Panc1 (cell line): ENCODE data around the gene PDS5B. TPM values are rescaled to one million over a fixed set of nuclear protein-coding genes. Genes with fewer than 3 reads are reported as not detected.

Experiments
- ATAC-seq: fragments of 200-7000 bp; cut with Tn5 transposase; 2 replicates; pipeline ENCODE4 v1.9.1; 2020; ENCODE audit warnings: mild to moderate bottlenecking, moderate library complexity
- BruUV-seq: library from RNA; stranded (reverse); fragments of 400-500 nt; replicated peaks from 2 replicates; lab custom pipeline; 2021; lab: Mats Ljungman, UMichigan
- CTCF ChIA-PET: fragments of 300-600 bp; sonication (Branson Sonifier 250); formaldehyde crosslinking; loops from one replicate; lab custom pipeline; 2022; ENCODE audit warnings: antibody characterized with exemption; lab: Charles Lee
- POLR2A ChIA-PET: fragments of 300-600 bp; sonication (Branson Sonifier 250); formaldehyde crosslinking; loops from one replicate; lab custom pipeline; 2022; ENCODE audit warnings: antibody characterized with exemption; lab: Charles Lee
- DNase-seq: peaks from one replicate; pipeline ENCODE4 v3.0.0-alpha.2; 2010; ENCODE audit warnings: low read depth, low spot score
- H3K27ac ChIP-seq: 2 replicates; pipeline ENCODE4 v1.5.1; 2011; ENCODE audit warnings: mild to moderate bottlenecking, low read length, inconsistent platforms
- H3K27me3 ChIP-seq: fragments of 200-500 bp; sonication (Bioruptor generic); 2 replicates; pipeline ENCODE4 v1.6.0; 2014; ENCODE audit warnings: low read length, inconsistent platforms; ENCODE audit not compliant: control insufficient read depth, insufficient read depth
- H3K36me3 ChIP-seq: fragments of 200-500 bp; sonication (Bioruptor generic); 2 replicates; pipeline ENCODE4 v1.5.1; 2014; ENCODE audit warnings: inconsistent platforms, mild to moderate bottlenecking, low read length, moderate library complexity; ENCODE audit not compliant: control insufficient read depth, insufficient read depth
- H3K4me1 ChIP-seq: 2 replicates; pipeline ENCODE4 v1.5.1; 2011; ENCODE audit warnings: inconsistent platforms, mild to moderate bottlenecking, low read length, moderate library complexity; ENCODE audit not compliant: control insufficient read depth, insufficient read depth
- H3K4me3 ChIP-seq, 2 experiments: 2 replicates each; pipeline ENCODE4 v1.5.1; 2011 to 2012; ENCODE audit warnings: low read depth in 2 of 2, low read length in 2 of 2, mild to moderate bottlenecking in 2 of 2, inconsistent platforms in 1 of 2, moderate library complexity in 1 of 2
- H3K9me3 ChIP-seq: fragments of 200-500 bp; sonication (Bioruptor generic); 2 replicates; pipeline ENCODE4 v1.5.1; 2014; ENCODE audit warnings: low read depth, mild to moderate bottlenecking, inconsistent platforms, low read length, moderate library complexity; ENCODE audit not compliant: control insufficient read depth, insufficient read depth
- CTCF ChIP-seq: fragments of 450-650 bp; IDR thresholded peaks from 2 replicates; pipeline ENCODE4 v1.5.1; 2017; ENCODE audit warnings: mild to moderate bottlenecking
- POLR2AphosphoS5 ChIP-seq: IDR thresholded peaks from 2 replicates; pipeline ENCODE4 v1.6.1; 2012; ENCODE audit warnings: mild to moderate bottlenecking, low read depth, low read length, moderate library complexity
- SIN3A ChIP-seq: IDR thresholded peaks from 2 replicates; pipeline ENCODE4 v1.6.1; 2012; ENCODE audit warnings: low read depth, mild to moderate bottlenecking, low read length, moderate library complexity, borderline replicate concordance; ENCODE audit not compliant: insufficient read depth
- TCF7L2 ChIP-seq: IDR thresholded peaks from 2 replicates; pipeline ENCODE4 v1.6.1; 2011; ENCODE audit warnings: mild to moderate bottlenecking, low read depth, low read length, inconsistent platforms
- in situ Hi-C: cut with HindIII; loops from 2 replicates; pipeline ENCODE4 v1.10.0; 2016; ENCODE audit warnings: low sequenced_read_pairs, low pct_unique_long_range_greater_than_20kb
- intact Hi-C: fragments of 100-400 bp; cut with micrococcal nuclease; formaldehyde crosslinking; loops from one replicate; pipeline ENCODE4 v1.10.0; 2022; ENCODE audit not compliant: unreplicated experiment
- total RNA-seq: library from RNA; stranded (reverse); gene quantifications from one replicate; pipeline ENCODE4 v1.2.1, GENCODE V29; 2021; ENCODE audit not compliant: unreplicated experiment
- TF ChIP-seq, protein P1 (sequence below), 2 experiments: IDR thresholded peaks; 2 replicates each; pipeline ENCODE4 v1.6.1; 2011 to 2012; ENCODE audit warnings: low read depth in 2 of 2, control low read depth in 1 of 2, low read length in 1 of 2, mild to moderate bottlenecking in 1 of 2, moderate library complexity in 1 of 2; ENCODE audit not compliant: insufficient read depth in 1 of 2

Gene PDS5B
- total RNA-seq, 1 experiment from 2014 or later: 33.9 TPM

DNA sequence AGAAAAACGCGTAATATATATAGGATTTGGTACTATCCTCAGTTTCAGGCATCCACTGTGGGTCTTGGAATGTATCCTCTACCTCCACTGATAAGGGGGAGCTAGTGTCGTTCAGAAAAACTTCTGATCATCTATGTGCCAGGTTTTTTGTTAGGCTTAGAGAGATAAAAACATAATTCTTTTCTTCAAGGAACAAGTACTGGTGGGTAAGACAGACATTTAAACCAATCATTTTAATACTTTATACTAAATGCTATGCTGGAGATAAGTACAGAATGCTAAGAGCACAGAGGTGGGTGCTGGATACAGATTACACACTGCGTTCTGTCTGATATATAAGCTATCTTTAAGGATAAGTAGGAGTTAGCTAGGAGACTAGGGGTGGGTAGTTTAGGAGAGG lies 166.1 kb downstream of the PDS5B start:
- intact Hi-C loops: no loop called here
- CTCF ChIA-PET: no interaction called here
- BruUV-seq: no TSS peak

DNA sequence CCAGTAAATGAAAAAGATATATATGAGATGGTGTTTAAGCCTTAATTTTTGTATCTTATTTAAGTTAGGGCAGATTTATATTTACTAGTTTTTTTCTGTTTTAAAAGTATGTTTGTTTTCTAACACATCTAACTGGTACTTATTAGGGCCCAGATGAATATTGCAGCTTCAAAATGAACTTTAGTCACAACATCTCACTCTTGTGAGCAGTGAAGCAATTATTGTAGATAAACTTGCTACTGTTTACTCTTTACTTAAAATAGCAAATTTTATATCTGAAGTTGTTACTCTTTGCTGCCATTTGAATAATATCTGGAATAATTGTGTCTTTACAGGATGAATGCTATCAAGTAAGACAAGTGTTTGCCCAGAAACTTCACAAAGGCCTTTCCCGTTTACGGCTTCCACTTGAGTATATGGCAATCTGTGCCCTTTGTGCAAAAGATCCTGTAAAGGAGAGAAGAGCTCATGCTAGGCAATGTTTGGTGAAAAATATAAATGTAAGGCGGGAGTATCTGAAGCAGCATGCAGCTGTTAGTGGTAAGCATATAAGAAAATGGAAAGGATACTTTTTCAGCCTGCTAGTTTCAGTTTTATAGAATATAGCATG lies 166.8 kb downstream of the PDS5B start:
- POLR2A ChIA-PET: no interaction called here
- BruUV-seq: no TSS peak
- Histone ChIP-seq H3K27ac (no peak overlapping the region), H3K27me3 (no peaks in the 10 kb centered on the region), H3K36me3 (no peaks in the 10 kb centered on the region; the same call in 1 of the 2 replicates), H3K9me3 (no peaks in the 10 kb centered on the region), H3K4me1 (no peaks in the 10 kb centered on the region), H3K4me3 (no peak overlapping the region)
- in situ Hi-C loops: no loop called here
- CTCF ChIA-PET: no interaction called here
- ATAC-seq (no peak), DNase-seq (no peak)
- intact Hi-C loops: no loop called here
- TF ChIP-seq, protein P1, sequence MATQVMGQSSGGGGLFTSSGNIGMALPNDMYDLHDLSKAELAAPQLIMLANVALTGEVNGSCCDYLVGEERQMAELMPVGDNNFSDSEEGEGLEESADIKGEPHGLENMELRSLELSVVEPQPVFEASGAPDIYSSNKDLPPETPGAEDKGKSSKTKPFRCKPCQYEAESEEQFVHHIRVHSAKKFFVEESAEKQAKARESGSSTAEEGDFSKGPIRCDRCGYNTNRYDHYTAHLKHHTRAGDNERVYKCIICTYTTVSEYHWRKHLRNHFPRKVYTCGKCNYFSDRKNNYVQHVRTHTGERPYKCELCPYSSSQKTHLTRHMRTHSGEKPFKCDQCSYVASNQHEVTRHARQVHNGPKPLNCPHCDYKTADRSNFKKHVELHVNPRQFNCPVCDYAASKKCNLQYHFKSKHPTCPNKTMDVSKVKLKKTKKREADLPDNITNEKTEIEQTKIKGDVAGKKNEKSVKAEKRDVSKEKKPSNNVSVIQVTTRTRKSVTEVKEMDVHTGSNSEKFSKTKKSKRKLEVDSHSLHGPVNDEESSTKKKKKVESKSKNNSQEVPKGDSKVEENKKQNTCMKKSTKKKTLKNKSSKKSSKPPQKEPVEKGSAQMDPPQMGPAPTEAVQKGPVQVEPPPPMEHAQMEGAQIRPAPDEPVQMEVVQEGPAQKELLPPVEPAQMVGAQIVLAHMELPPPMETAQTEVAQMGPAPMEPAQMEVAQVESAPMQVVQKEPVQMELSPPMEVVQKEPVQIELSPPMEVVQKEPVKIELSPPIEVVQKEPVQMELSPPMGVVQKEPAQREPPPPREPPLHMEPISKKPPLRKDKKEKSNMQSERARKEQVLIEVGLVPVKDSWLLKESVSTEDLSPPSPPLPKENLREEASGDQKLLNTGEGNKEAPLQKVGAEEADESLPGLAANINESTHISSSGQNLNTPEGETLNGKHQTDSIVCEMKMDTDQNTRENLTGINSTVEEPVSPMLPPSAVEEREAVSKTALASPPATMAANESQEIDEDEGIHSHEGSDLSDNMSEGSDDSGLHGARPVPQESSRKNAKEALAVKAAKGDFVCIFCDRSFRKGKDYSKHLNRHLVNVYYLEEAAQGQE (IDR thresholded peaks at IDR 0.05; ENCODE audit: insufficient read depth in 1 of 2, low read depth in 2 of 2, low read length in 1 of 2): no peak
- TF ChIP-seq CTCF (no peak), POLR2AphosphoS5 (no peak), TCF7L2 (no peak), SIN3A (no peak)

More for the DNA sequence above, 166.1 kb downstream of the PDS5B start:
- Histone ChIP-seq H3K4me1 (no peaks in the 10 kb centered on the region), H3K27ac (no peak overlapping the region), H3K27me3 (no peaks in the 10 kb centered on the region), H3K4me3 (no peak overlapping the region), H3K9me3 (no peaks in the 10 kb centered on the region), H3K36me3 (no peaks in the 10 kb centered on the region; the same call in 1 of the 2 replicates)
- in situ Hi-C loops: no loop called here
- DNase-seq (no peak), ATAC-seq (no peak)
- TF ChIP-seq TCF7L2 (no peak), POLR2AphosphoS5 (no peak), CTCF (no peak), SIN3A (no peak)
- TF ChIP-seq, protein P1 (IDR thresholded peaks at IDR 0.05; ENCODE audit: insufficient read depth in 1 of 2, low read depth in 2 of 2, low read length in 1 of 2): no peak
- POLR2A ChIA-PET: no interaction called here
